Lower leg skin (tissue), 3 donors: ENCODE data around the gene BCL2.

Experiments used
- POLR2A ChIP-seq, 2 donors: fragments of 450-650 bp; IDR thresholded peaks; one replicate each; pipeline ENCODE4 v1.6.1; 2016 to 2017; ENCODE audit warnings: antibody characterized with exemption in 2 of 2, mild to moderate bottlenecking in 1 of 2, moderate library complexity in 1 of 2
- TF ChIP-seq, protein P1 (sequence below), 3 donors: fragments of 450-650 bp; IDR thresholded peaks; one replicate each; pipeline ENCODE4 v1.5.1; 2016; ENCODE audit warnings: antibody characterized with exemption in 3 of 3, mild to moderate bottlenecking in 3 of 3, moderate library complexity in 2 of 3

DNA sequence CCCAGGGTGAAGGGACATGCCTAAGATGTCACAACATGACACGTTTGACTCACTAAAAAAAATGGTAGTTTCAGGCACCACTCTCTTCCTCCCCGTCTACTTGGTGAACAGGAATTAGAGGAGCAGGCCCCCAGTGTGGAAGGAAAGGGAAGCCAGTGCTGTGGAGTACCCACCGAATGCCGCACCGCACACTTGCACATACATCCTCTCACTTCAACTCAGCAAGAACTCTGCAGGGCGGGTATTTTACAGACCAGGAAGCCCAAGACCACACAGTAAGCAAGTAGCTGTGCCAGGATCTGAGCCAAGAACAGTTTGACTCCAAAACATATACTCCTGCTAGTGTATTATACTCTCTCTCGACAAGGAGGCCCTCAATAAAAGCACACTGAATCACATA is 69.8 kb downstream of the BCL2 start:
- TF ChIP-seq, protein P1, sequence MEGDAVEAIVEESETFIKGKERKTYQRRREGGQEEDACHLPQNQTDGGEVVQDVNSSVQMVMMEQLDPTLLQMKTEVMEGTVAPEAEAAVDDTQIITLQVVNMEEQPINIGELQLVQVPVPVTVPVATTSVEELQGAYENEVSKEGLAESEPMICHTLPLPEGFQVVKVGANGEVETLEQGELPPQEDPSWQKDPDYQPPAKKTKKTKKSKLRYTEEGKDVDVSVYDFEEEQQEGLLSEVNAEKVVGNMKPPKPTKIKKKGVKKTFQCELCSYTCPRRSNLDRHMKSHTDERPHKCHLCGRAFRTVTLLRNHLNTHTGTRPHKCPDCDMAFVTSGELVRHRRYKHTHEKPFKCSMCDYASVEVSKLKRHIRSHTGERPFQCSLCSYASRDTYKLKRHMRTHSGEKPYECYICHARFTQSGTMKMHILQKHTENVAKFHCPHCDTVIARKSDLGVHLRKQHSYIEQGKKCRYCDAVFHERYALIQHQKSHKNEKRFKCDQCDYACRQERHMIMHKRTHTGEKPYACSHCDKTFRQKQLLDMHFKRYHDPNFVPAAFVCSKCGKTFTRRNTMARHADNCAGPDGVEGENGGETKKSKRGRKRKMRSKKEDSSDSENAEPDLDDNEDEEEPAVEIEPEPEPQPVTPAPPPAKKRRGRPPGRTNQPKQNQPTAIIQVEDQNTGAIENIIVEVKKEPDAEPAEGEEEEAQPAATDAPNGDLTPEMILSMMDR (IDR thresholded peaks at IDR 0.05): no peak
- no peak for TF ChIP-seq POLR2A (IDR thresholded peaks at IDR 0.05)
